ENCODE measurements around the gene CYP27A1. TPM values are rescaled to one million over a fixed set of nuclear protein-coding genes. Genes with fewer than 3 reads are reported as not detected.

CYP27A1 gene
- total RNA-seq, 4 donors from 2014 or later = 1.7 to 11.2 (median 6.4) TPM

- H3K4me3 ChIP-seq = no peak overlapping the region
- no peak overlapping the region for H3K27ac ChIP-seq
- no peaks in the 10 kb centered on the region for H3K4me1 ChIP-seq
- no peaks in the 10 kb centered on the region for H3K27me3 ChIP-seq
- intact Hi-C loops (cut with DNase I) = no loop called here
- WGBS, 2 donors = 93 to 95% methylated on average over 2 of the region's 2 CpGs
- H3K9me3 ChIP-seq = peaks cover 0 to 16% (median 16%) of the 10 kb centered on the region in 3 donors
- H3K36me3 ChIP-seq = no peaks in the 10 kb centered on the region
- TF ChIP-seq POLR2A (IDR thresholded peaks at IDR 0.05) = no peak
- no peak for DNase-seq
These were observed 8.1 kb upstream of the CYP27A1 start for GRCh38 chr2:218773881-218774280.

DNA sequence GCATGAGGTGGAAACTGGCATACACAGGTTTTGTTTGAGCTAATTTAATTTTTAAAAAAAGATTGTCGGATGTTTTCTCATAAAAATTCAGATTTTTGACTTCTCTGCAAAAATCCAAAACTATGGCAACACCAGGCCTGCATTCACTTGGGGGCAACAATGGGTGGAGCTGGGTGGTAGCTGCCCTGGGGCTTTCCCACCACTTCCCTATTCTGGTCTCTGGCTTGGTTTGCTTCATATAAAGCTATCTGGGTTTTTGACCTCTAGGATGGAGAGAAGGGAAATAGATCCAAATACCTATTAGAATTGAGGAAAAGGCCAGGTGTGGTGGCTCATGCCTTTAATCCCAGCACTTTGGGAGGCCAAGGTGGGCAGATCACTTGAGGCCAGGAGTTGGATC lies 5.5 kb upstream of the CYP27A1 start:
- no peak overlapping the region for H3K27ac ChIP-seq
- no peak overlapping the region for H3K4me3 ChIP-seq
- no peak for TF ChIP-seq CTCF (IDR thresholded peaks at IDR 0.05)
- no peak for TF ChIP-seq POLR2A (IDR thresholded peaks at IDR 0.05)
- WGBS, 2 donors = 96 to 100% methylated on average over 1 of the region's 1 CpG
- no peaks in the 10 kb centered on the region for H3K27me3 ChIP-seq
- H3K36me3 ChIP-seq = no peaks in the 10 kb centered on the region
- peaks cover 0 to 10% (median 0%) of the 10 kb centered on the region in 3 donors for H3K4me1 ChIP-seq
- DNase-seq = no peak
- intact Hi-C loops (cut with DNase I) = no loop called here
- H3K9me3 ChIP-seq = peaks cover 0 to 16% (median 16%) of the 10 kb centered on the region in 3 donors

- WGBS, 2 donors = 91 to 96% methylated on average over 8 to 9 of the region's 9 CpGs
- TF ChIP-seq CTCF (IDR thresholded peaks at IDR 0.05) (no peak), POLR2A (IDR thresholded peaks at IDR 0.05) (no peak)
- no peaks in the 10 kb centered on the region for H3K36me3 ChIP-seq
- peaks cover 0 to 16% (median 16%) of the 10 kb centered on the region in 3 donors for H3K9me3 ChIP-seq
- no peak for DNase-seq
- H3K27ac ChIP-seq = no peak overlapping the region
- peaks cover 0 to 8% (median 0%) of the 10 kb centered on the region in 4 donors for H3K27me3 ChIP-seq
- no peak overlapping the region for H3K4me3 ChIP-seq
- intact Hi-C loops (cut with DNase I) = no loop called here
- peaks cover 0 to 19% (median 0%) of the 10 kb centered on the region in 3 donors for H3K4me1 ChIP-seq
These were observed 4.5 kb upstream of the CYP27A1 start for GRCh38 chr2:218777276-218777990.

DNA sequence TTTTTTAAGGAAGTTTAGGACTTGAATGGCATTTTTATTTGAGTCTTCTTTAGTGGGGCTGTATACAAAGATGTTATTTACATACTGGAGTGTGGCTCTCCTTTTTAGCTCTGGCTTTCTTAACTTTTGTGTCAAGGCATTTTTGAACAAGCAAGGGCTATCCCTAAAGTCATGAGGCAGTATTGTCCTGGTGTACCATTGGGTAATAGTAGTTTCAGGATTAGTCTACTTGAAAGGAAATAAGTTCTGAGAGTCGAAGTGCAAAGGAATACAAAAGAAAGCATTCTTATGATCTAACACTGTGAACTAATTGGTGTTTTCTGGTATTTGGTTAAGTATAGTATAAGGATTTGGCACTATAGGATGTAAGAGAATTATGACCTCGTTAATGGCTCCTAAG lies 1.9 kb upstream of the CYP27A1 start:
- H3K4me3 ChIP-seq = no peak overlapping the region
- 70 to 80% methylated on average over 2 of the region's 2 CpGs for WGBS, 2 donors
- intact Hi-C loops (cut with DNase I) = no loop called here
- peaks cover 0 to 9% (median 0%) of the 10 kb centered on the region in 4 donors for H3K27me3 ChIP-seq
- H3K4me1 ChIP-seq = peaks cover 0 to 38% (median 0%) of the 10 kb centered on the region in 3 donors
- TF ChIP-seq CTCF (IDR thresholded peaks at IDR 0.05) (no peak), POLR2A (IDR thresholded peaks at IDR 0.05) (no peak)
- no peak for DNase-seq
- no peak overlapping the region for H3K27ac ChIP-seq
- peaks cover 0 to 16% (median 16%) of the 10 kb centered on the region in 3 donors for H3K9me3 ChIP-seq
- no peaks in the 10 kb centered on the region for H3K36me3 ChIP-seq

- DNase-seq = no peak
- H3K9me3 ChIP-seq = peaks cover 0 to 16% (median 14%) of the 10 kb centered on the region in 3 donors
- WGBS, 2 donors = 30 to 35% methylated on average over 15 of the region's 15 CpGs
- no peaks in the 10 kb centered on the region for H3K36me3 ChIP-seq
- peaks cover 0 to 41% (median 0%) of the 10 kb centered on the region in 3 donors for H3K4me1 ChIP-seq
- H3K27me3 ChIP-seq = peaks cover 0 to 9% (median 0%) of the 10 kb centered on the region in 4 donors
- peak overlapping the region; percentile 49 to 90 (median 72) for H3K4me3 ChIP-seq
- peak overlapping the region; percentile 77 to 87 (median 86) for H3K27ac ChIP-seq
- TF ChIP-seq POLR2A (IDR thresholded peaks at IDR 0.05) = no peak
- no peak for TF ChIP-seq CTCF (IDR thresholded peaks at IDR 0.05)
- intact Hi-C loops (cut with DNase I) = no loop called here
These were observed 876 bp upstream of the CYP27A1 start for GRCh38 chr2:218780851-218781690.
